AML-193 (cell line): ENCODE data around the gene GPRC5A.

Experiments used
- DNase-seq, 2 experiments: peaks; one replicate each; lab custom pipeline; 2025; lab: John Stamatoyannopoulos, UW

GPRC5A gene

GRCh38 chr12:12885096-12885792 is 6.1 kb upstream of the GPRC5A start:
- DNase-seq, result no peak

- DNase-seq, result no peak
These were observed 3.9 kb upstream of the GPRC5A start for GRCh38 chr12:12887471-12887870.

GRCh38 chr12:12889701-12890100 is 1.7 kb upstream of the GPRC5A start:
- DNase-seq, result no peak

- no peak for DNase-seq
These were observed 751 bp upstream of the GPRC5A start for GRCh38 chr12:12890543-12891079.

- no peak for DNase-seq
These were observed 556 bp downstream of the GPRC5A start for GRCh38 chr12:12891881-12892355.

GRCh38 chr12:12892681-12893141 is 1.3 kb downstream of the GPRC5A start:
- DNase-seq, result no peak

GRCh38 chr12:12893438-12893837 is 2.1 kb downstream of the GPRC5A start:
- DNase-seq, result no peak

- no peak for DNase-seq
These were observed 4.9 kb downstream of the GPRC5A start for GRCh38 chr12:12896260-12896659.

- DNase-seq, result no peak
These were observed 5.9 kb downstream of the GPRC5A start for GRCh38 chr12:12897302-12897701.

GRCh38 chr12:12898136-12898717 is 6.9 kb downstream of the GPRC5A start:
- no peak for DNase-seq

GRCh38 chr12:12898911-12899511 is 7.6 kb downstream of the GPRC5A start:
- no peak for DNase-seq

- no peak for DNase-seq
These were observed 8.4 kb downstream of the GPRC5A start for GRCh38 chr12:12899530-12900380.

GRCh38 chr12:12900786-12901157 is 9.4 kb downstream of the GPRC5A start:
- DNase-seq, result no peak

GRCh38 chr12:12901158-12901791 is 9.9 kb downstream of the GPRC5A start:
- DNase-seq, result no peak

- no peak for DNase-seq
These were observed 10.7 kb downstream of the GPRC5A start for GRCh38 chr12:12902036-12902435.

GRCh38 chr12:12903642-12904609 is 12.6 kb downstream of the GPRC5A start:
- DNase-seq, result no peak

GRCh38 chr12:12907552-12907951 is 16.2 kb downstream of the GPRC5A start:
- no peak for DNase-seq

GRCh38 chr12:12908252-12908651 is 16.9 kb downstream of the GPRC5A start:
- no peak for DNase-seq

- no peak for DNase-seq
These were observed 17.3 kb downstream of the GPRC5A start for GRCh38 chr12:12908711-12909110.

- DNase-seq, result peak; percentile 39 to 64
These were observed 18.0 kb downstream of the GPRC5A start for GRCh38 chr12:12909228-12909994.
